Upper lobe of left lung (tissue), 4 donors: ENCODE data around the gene NPPC.

Experiments
- CTCF ChIP-seq, 6 experiments: fragments of 450-650 bp in 4 of 6; fragments of 200-600 bp in 2 of 6; sonication (generic) in 2 of 6; IDR thresholded peaks; one replicate each; pipeline ENCODE4 v1.5.1; 2016 to 2019; ENCODE audit warnings: antibody characterized with exemption in 6 of 6
- POLR2A ChIP-seq, 4 donors: fragments of 450-650 bp; IDR thresholded peaks; one replicate each; pipeline ENCODE4 v1.5.1; 2016 to 2017; ENCODE audit warnings: antibody characterized with exemption in 4 of 4, mild to moderate bottlenecking in 2 of 4
- POLR2AphosphoS5 ChIP-seq, 2 donors: sonication (generic); formaldehyde crosslinking; IDR thresholded peaks; one replicate each; pipeline ENCODE4 v1.5.1; 2017; ENCODE audit warnings: antibody characterized with exemption in 2 of 2

GRCh38 chr2:231877533-231878456, 48.4 kb downstream of the NPPC start:
- TF ChIP-seq POLR2A (IDR thresholded peaks at IDR 0.05) (no peak), POLR2AphosphoS5 (IDR thresholded peaks at IDR 0.05) (no peak), CTCF (IDR thresholded peaks at IDR 0.05) (no peak)
